ENCODE measurements around the gene MAGI1. TPM values are rescaled to one million over a fixed set of nuclear protein-coding genes. Genes with fewer than 3 reads are reported as not detected.

MAGI1 gene
- total RNA-seq, 1 donor from 2014 or later, result 45.8 TPM

DNA sequence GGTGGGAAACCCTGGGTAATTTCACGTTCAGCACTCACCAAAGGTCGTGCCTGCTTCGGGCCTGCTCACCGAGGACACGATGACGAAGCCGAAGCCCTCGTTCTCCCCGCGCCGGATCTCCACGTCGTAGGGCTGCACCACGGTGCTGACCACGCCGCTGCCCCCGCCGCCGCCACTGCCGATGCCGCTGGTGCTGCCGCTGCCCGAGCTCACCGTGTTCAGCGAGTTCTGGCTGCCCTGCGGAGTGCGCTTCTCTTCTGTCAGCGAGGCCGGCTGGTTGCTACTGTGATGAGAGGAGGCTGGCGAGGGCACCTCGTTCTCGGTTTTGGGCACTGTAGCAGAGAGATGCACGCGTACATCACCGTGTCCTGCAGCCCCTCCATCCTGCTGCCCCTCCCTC is 659.5 kb downstream of the MAGI1 start:
- H3K36me3 ChIP-seq, result peaks cover 20% of the 10 kb centered on the region
- no peak overlapping the region for H3K4me3 ChIP-seq
- DNase-seq (no peak), ATAC-seq (no peak)
- H3K27ac ChIP-seq, result no peak overlapping the region
- TF ChIP-seq, protein P1, sequence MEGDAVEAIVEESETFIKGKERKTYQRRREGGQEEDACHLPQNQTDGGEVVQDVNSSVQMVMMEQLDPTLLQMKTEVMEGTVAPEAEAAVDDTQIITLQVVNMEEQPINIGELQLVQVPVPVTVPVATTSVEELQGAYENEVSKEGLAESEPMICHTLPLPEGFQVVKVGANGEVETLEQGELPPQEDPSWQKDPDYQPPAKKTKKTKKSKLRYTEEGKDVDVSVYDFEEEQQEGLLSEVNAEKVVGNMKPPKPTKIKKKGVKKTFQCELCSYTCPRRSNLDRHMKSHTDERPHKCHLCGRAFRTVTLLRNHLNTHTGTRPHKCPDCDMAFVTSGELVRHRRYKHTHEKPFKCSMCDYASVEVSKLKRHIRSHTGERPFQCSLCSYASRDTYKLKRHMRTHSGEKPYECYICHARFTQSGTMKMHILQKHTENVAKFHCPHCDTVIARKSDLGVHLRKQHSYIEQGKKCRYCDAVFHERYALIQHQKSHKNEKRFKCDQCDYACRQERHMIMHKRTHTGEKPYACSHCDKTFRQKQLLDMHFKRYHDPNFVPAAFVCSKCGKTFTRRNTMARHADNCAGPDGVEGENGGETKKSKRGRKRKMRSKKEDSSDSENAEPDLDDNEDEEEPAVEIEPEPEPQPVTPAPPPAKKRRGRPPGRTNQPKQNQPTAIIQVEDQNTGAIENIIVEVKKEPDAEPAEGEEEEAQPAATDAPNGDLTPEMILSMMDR (IDR thresholded peaks at IDR 0.05), result no peak
- no peaks in the 10 kb centered on the region for H3K27me3 ChIP-seq
- no peaks in the 10 kb centered on the region for H3K4me1 ChIP-seq
- no peaks in the 10 kb centered on the region for H3K9me3 ChIP-seq
- intact Hi-C loops (cut with DNase I), result no loop called here

DNA sequence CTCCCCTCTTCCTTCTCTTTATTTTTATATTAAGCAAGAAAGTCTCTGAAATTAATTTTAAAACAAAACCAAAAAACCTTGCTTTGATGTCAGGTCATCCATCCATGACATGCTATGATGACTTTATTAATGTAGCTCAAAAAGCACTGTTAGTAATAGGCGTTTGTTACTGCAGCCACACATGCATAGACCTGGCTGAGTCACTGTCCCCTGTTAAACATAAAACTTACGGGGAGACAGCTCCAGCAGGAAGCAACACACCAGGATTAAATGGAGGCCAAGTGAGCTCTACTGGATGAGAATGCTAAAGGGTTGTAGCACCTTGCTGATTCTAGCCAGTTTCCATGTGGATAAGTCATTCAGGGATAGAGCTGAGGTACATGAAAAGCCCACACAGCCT is 661.1 kb downstream of the MAGI1 start:
- no peak overlapping the region for H3K4me3 ChIP-seq

DNA sequence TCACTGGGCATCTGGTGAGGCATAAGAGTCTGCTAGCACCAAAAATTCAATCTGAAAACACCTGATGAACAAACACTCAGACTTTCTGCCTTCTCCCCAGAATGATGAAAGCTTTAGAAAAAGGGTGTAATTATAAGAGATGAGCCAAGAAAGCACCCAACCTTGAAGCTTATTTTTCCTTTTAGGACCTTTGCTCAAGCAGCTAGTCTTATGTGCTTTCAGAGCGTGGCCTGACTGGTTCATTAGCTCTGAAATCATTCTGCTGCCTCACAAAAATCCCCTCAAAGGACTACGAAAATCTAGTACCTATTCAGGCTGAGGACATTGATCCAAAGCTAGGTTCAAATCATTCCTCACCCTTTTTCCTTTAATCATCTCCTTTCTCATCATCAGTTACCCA is 662.3 kb downstream of the MAGI1 start:
- TF ChIP-seq, protein P1 (IDR thresholded peaks at IDR 0.05), result no peak
- Histone ChIP-seq H3K9me3 (no peaks in the 10 kb centered on the region), H3K36me3 (peaks cover 7% of the 10 kb centered on the region), H3K4me3 (no peak overlapping the region), H3K27me3 (no peaks in the 10 kb centered on the region), H3K4me1 (no peaks in the 10 kb centered on the region), H3K27ac (no peak overlapping the region)
- no peak for ATAC-seq
- intact Hi-C loops (cut with DNase I), result no loop called here
- DNase-seq, result no peak

More for the DNA sequence above, 661.1 kb downstream of the MAGI1 start:
- H3K36me3 ChIP-seq, result peaks cover 19% of the 10 kb centered on the region
- intact Hi-C loops (cut with DNase I), result no loop called here
- ATAC-seq, result no peak
- no peak overlapping the region for H3K27ac ChIP-seq
- TF ChIP-seq, protein P1 (IDR thresholded peaks at IDR 0.05), result no peak
- H3K27me3 ChIP-seq, result no peaks in the 10 kb centered on the region
- H3K9me3 ChIP-seq, result no peaks in the 10 kb centered on the region
- H3K4me1 ChIP-seq, result no peaks in the 10 kb centered on the region
- DNase-seq, result no peak

DNA sequence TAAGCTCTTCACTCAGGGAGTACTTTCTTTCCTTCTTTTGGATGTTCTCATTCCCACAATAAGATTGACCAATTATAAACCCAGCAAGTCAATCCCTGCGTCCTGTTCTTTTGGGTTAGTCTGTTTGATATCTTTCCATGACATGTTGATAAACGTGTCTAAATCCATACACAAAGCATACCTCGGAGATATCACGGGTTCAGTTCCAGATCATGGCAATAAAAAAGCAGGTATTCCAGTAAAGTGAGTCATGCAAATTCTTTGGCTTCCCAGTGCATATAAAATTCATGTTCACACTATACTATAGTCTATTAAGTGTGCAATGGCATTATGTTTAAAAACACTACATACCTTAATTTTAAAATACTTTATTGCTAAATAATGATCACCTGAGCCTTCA is 667.7 kb downstream of the MAGI1 start:
- intact Hi-C loops (cut with DNase I), result no loop called here
- Histone ChIP-seq H3K4me1 (no peaks in the 10 kb centered on the region), H3K4me3 (no peak overlapping the region), H3K27me3 (no peaks in the 10 kb centered on the region), H3K27ac (no peak overlapping the region), H3K9me3 (no peaks in the 10 kb centered on the region), H3K36me3 (no peaks in the 10 kb centered on the region)
- DNase-seq (no peak), ATAC-seq (no peak)
- TF ChIP-seq, protein P1 (IDR thresholded peaks at IDR 0.05), result no peak

DNA sequence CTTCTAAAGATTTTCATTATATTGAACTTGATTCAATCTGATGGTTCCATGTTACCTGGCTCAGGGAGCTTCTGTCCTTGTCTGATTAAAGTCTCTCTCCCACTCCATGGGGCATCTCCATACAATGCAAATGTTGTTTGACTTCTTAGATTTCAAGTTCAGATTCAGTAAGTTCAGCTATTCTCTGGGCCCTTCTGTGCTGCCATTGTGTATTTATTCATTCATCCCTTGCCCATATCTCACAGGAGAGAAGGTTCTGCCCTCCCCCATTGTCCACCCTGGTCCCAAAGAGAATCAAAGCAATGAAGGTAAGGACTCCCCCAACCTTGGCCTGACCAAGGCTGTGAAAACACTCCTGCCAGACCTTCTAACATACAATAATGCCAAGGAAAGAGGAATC is 669.9 kb downstream of the MAGI1 start:
- Histone ChIP-seq H3K27me3 (no peaks in the 10 kb centered on the region), H3K27ac (no peak overlapping the region), H3K36me3 (no peaks in the 10 kb centered on the region), H3K9me3 (no peaks in the 10 kb centered on the region), H3K4me3 (no peak overlapping the region), H3K4me1 (no peaks in the 10 kb centered on the region)
- no peak for ATAC-seq
- no peak for DNase-seq
- intact Hi-C loops (cut with DNase I), result no loop called here
- TF ChIP-seq, protein P1 (IDR thresholded peaks at IDR 0.05), result no peak

GRCh38 chr3:65362688-65363087 is 676.0 kb downstream of the MAGI1 start:
- no peak overlapping the region for H3K27ac ChIP-seq
- H3K36me3 ChIP-seq, result no peaks in the 10 kb centered on the region
- H3K9me3 ChIP-seq, result no peaks in the 10 kb centered on the region
- no peaks in the 10 kb centered on the region for H3K27me3 ChIP-seq
- ATAC-seq (no peak), DNase-seq (no peak)
- intact Hi-C loops (cut with DNase I), result no loop called here
- H3K4me3 ChIP-seq, result no peak overlapping the region
- TF ChIP-seq, protein P1 (IDR thresholded peaks at IDR 0.05), result no peak
- no peaks in the 10 kb centered on the region for H3K4me1 ChIP-seq
